Measurements from ENCODE around the gene UXT.

UXT gene

GRCh38 chrX:47650164-47651042 lies 8.6 kb downstream of the UXT start, which contains the start of gene ELK1:
Gene ELK1, minus strand, starts transcription at chrX:47650563. Its CDS starts 9,122 bp downstream, at chrX:47641441.
- DNase-seq, result peak; percentile 88
- peaks cover 4% of the 10 kb centered on the region for H3K27me3 Mint-ChIP-seq (ENCODE audit: low read depth, poor library complexity)
- H3K36me3 Mint-ChIP-seq (ENCODE audit: low read depth), result peaks cover 31% of the 10 kb centered on the region
- H3K4me3 Mint-ChIP-seq, result peak within 1 kb of the TSS; percentile 87
- H3K27ac Mint-ChIP-seq, result peak within 1 kb of the TSS; percentile 96
- no peak for TF ChIP-seq CTCF (IDR thresholded peaks at IDR 0.05)
- H3K4me1 Mint-ChIP-seq, result peaks cover 42% of the 10 kb centered on the region
- H3K9me3 Mint-ChIP-seq, result peaks cover 65% of the 10 kb centered on the region

GRCh38 chrX:47649781-47650163 lies 9.2 kb downstream of the UXT start:
- H3K4me1 Mint-ChIP-seq, result peaks cover 48% of the 10 kb centered on the region
- DNase-seq, result no peak
- peaks cover 69% of the 10 kb centered on the region for H3K9me3 Mint-ChIP-seq
- H3K27me3 Mint-ChIP-seq (ENCODE audit: low read depth, poor library complexity), result peaks cover 4% of the 10 kb centered on the region
- no peak for TF ChIP-seq CTCF (IDR thresholded peaks at IDR 0.05)
- H3K36me3 Mint-ChIP-seq (ENCODE audit: low read depth), result peaks cover 31% of the 10 kb centered on the region
- H3K27ac Mint-ChIP-seq, result peak overlapping the region; percentile 68
- peak overlapping the region; percentile 87 for H3K4me3 Mint-ChIP-seq

GRCh38 chrX:47649271-47649670 lies 9.7 kb downstream of the UXT start:
- Mint-ChIP-seq H3K4me3 (peak overlapping the region; percentile 87), H3K36me3 (ENCODE audit: low read depth) (peaks cover 27% of the 10 kb centered on the region), H3K27me3 (ENCODE audit: low read depth, poor library complexity) (peaks cover 4% of the 10 kb centered on the region), H3K4me1 (peaks cover 53% of the 10 kb centered on the region), H3K27ac (no peak overlapping the region), H3K9me3 (peaks cover 65% of the 10 kb centered on the region)
- no peak for TF ChIP-seq CTCF (IDR thresholded peaks at IDR 0.05)
- DNase-seq, result no peak

GRCh38 chrX:47648376-47648775 lies 10.6 kb downstream of the UXT start:
- TF ChIP-seq CTCF (IDR thresholded peaks at IDR 0.05), result no peak
- Mint-ChIP-seq H3K9me3 (peaks cover 64% of the 10 kb centered on the region), H3K4me3 (peak overlapping the region; percentile 87), H3K27ac (peak overlapping the region; percentile 29), H3K27me3 (ENCODE audit: low read depth, poor library complexity) (peaks cover 4% of the 10 kb centered on the region), H3K4me1 (peaks cover 61% of the 10 kb centered on the region), H3K36me3 (ENCODE audit: low read depth) (peaks cover 28% of the 10 kb centered on the region)
- no peak for DNase-seq

GRCh38 chrX:47646636-47647035 lies 12.3 kb downstream of the UXT start:
- no peak for TF ChIP-seq CTCF (IDR thresholded peaks at IDR 0.05)
- Mint-ChIP-seq H3K4me1 (peaks cover 50% of the 10 kb centered on the region), H3K36me3 (ENCODE audit: low read depth) (peaks cover 26% of the 10 kb centered on the region), H3K9me3 (peaks cover 65% of the 10 kb centered on the region), H3K27ac (no peak overlapping the region), H3K27me3 (ENCODE audit: low read depth, poor library complexity) (peaks cover 4% of the 10 kb centered on the region), H3K4me3 (no peak overlapping the region)
- no peak for DNase-seq

GRCh38 chrX:47645530-47645929 lies 13.4 kb downstream of the UXT start:
- H3K4me3 Mint-ChIP-seq, result no peak overlapping the region
- peak overlapping the region; percentile 85 for H3K27ac Mint-ChIP-seq
- no peak for TF ChIP-seq CTCF (IDR thresholded peaks at IDR 0.05)
- H3K27me3 Mint-ChIP-seq (ENCODE audit: low read depth, poor library complexity), result no peaks in the 10 kb centered on the region
- H3K4me1 Mint-ChIP-seq, result peaks cover 40% of the 10 kb centered on the region
- H3K36me3 Mint-ChIP-seq (ENCODE audit: low read depth), result peaks cover 33% of the 10 kb centered on the region
- no peak for DNase-seq
- H3K9me3 Mint-ChIP-seq, result peaks cover 65% of the 10 kb centered on the region

Measured in nephron progenitor cell (in vitro differentiated cells).